MM.1S (cell line): ENCODE measurements around the gene IFNL2.

Experiments used
- DNase-seq: peaks from one replicate; pipeline ENCODE4 v3.0.0-alpha.2; 2015
- H2AFZ ChIP-seq: fragments of 300-600 bp; sonication (generic); 2 replicates; pipeline ENCODE4 v1.6.0; 2016; ENCODE audit warnings: antibody characterized with exemption, low read length
- H3F3A ChIP-seq: fragments of 300-600 bp; sonication (generic); 2 replicates; pipeline ENCODE4 v1.6.1; 2016; ENCODE audit warnings: mild to moderate bottlenecking, antibody characterized with exemption, low read length, moderate library complexity, mixed read lengths; ENCODE audit not compliant: insufficient read depth
- H3K27ac ChIP-seq: fragments of 300-600 bp; sonication (generic); 2 replicates; pipeline ENCODE4 v1.5.1; 2016; ENCODE audit warnings: mild to moderate bottlenecking, low read length
- H3K27me3 ChIP-seq: fragments of 300-600 bp; sonication (generic); replicated peaks from 2 replicates; pipeline ENCODE4 v1.6.0; 2016; ENCODE audit warnings: low read length; ENCODE audit not compliant: insufficient read depth
- H3K36me3 ChIP-seq: fragments of 300-600 bp; sonication (generic); replicated peaks from 2 replicates; pipeline ENCODE4 v1.6.1; 2016; ENCODE audit warnings: mild to moderate bottlenecking, low read length, mixed read lengths; ENCODE audit not compliant: insufficient read depth
- H3K4me1 ChIP-seq: fragments of 300-600 bp; sonication (generic); 2 replicates; pipeline ENCODE4 v1.6.1; 2016; ENCODE audit warnings: low read length, mixed read lengths
- H3K4me2 ChIP-seq: fragments of 300-600 bp; sonication (generic); 2 replicates; pipeline ENCODE4 v1.6.0; 2016; ENCODE audit warnings: low read depth, low read length
- H3K4me3 ChIP-seq: fragments of 300-600 bp; sonication (generic); 2 replicates; pipeline ENCODE4 v1.5.1; 2016; ENCODE audit warnings: low read length, mixed read lengths
- H3K79me2 ChIP-seq: fragments of 300-600 bp; sonication (generic); 2 replicates; pipeline ENCODE4 v1.6.1; 2016; ENCODE audit warnings: mixed run types, low read length, mixed read lengths
- H3K9ac ChIP-seq: fragments of 300-600 bp; sonication (generic); 2 replicates; pipeline ENCODE4 v1.6.1; 2016; ENCODE audit warnings: low read length, mixed read lengths
- H3K9me2 ChIP-seq: fragments of 300-600 bp; sonication (generic); replicated peaks from 2 replicates; pipeline ENCODE4 v1.6.1; 2016; ENCODE audit warnings: mild to moderate bottlenecking, low read length, mixed read lengths; ENCODE audit not compliant: insufficient read depth
- H3K9me3 ChIP-seq: fragments of 300-600 bp; sonication (generic); replicated peaks from 2 replicates; pipeline ENCODE4 v1.6.1; 2016; ENCODE audit warnings: mild to moderate bottlenecking, low read length, mixed read lengths; ENCODE audit not compliant: insufficient read depth
- H4K20me1 ChIP-seq: fragments of 300-600 bp; sonication (generic); 2 replicates; pipeline ENCODE4 v1.6.1; 2016; ENCODE audit warnings: mild to moderate bottlenecking, low read length, moderate library complexity, mixed read lengths; ENCODE audit not compliant: insufficient read depth
- CTCF ChIP-seq: fragments of 300-600 bp; sonication (generic); IDR thresholded peaks from 2 replicates; pipeline ENCODE4 v1.5.1; 2016; ENCODE audit warnings: antibody characterized with exemption, low read length, mixed read lengths
- EZH2 ChIP-seq: fragments of 300-600 bp; sonication (generic); optimal IDR thresholded peaks from 2 replicates; pipeline ENCODE3; 2017; ENCODE audit warnings: low read depth, mild to moderate bottlenecking, antibody characterized with exemption, low read length, mixed read lengths
- EZH2phosphoT487 ChIP-seq: fragments of 300-600 bp; sonication (generic); IDR thresholded peaks from 2 replicates; pipeline ENCODE4 v1.6.1; 2018; ENCODE audit warnings: antibody characterized with exemption, low read length

The IFNL2 gene

GRCh38 chr19:39230096-39230764, 38.0 kb upstream of the IFNL2 start:
- no peak for TF ChIP-seq EZH2phosphoT487
- no peak for TF ChIP-seq EZH2
- TF ChIP-seq CTCF, result no peak
- H3K27me3 ChIP-seq, result peaks cover 61% of the 10 kb centered on the region

DNA sequence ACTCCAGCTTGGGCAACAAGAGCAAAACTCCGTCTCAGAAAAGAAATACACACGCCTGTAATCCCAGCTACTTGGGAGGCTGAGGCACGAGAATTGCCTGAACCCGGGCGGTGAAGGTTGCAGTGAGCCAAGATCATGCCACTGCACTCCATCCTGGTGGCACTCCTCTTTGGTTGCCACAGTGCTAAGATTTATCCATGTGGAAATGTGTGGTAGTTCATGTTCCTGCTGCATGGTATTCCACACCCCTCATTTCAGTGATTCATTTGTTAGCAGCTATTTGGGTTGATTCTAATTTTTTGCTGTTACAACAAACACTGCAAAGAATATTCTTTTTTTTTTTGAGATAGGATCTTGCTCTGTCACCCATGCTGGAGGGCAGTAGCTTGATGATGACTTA, 35.5 kb upstream of the IFNL2 start:
- Histone ChIP-seq H3K4me1 (no peaks in the 10 kb centered on the region), H4K20me1 (no peaks in the 10 kb centered on the region), H3K9ac (no peak overlapping the region), H2AFZ (no peak overlapping the region), H3F3A (no peaks in the 10 kb centered on the region), H3K4me2 (no peak overlapping the region), H3K27me3 (peaks cover 58% of the 10 kb centered on the region), H3K9me2 (no peaks in the 10 kb centered on the region), H3K79me2 (no peaks in the 10 kb centered on the region), H3K4me3 (no peak overlapping the region), H3K9me3 (no peaks in the 10 kb centered on the region), H3K36me3 (no peaks in the 10 kb centered on the region), H3K27ac (no peak overlapping the region)
- no peak for TF ChIP-seq CTCF
- TF ChIP-seq EZH2, result no peak
- DNase-seq, result no peak

More at GRCh38 chr19:39230096-39230764, 38.0 kb upstream of the IFNL2 start:
- H2AFZ ChIP-seq, result no peak overlapping the region
- no peak overlapping the region for H3K27ac ChIP-seq
- no peaks in the 10 kb centered on the region for H3K9me2 ChIP-seq
- no peak overlapping the region for H3K4me3 ChIP-seq
- no peaks in the 10 kb centered on the region for H3K4me1 ChIP-seq
- no peak overlapping the region for H3K9ac ChIP-seq
- H3F3A ChIP-seq, result no peaks in the 10 kb centered on the region
- no peak overlapping the region for H3K4me2 ChIP-seq
- no peaks in the 10 kb centered on the region for H4K20me1 ChIP-seq
- H3K36me3 ChIP-seq, result no peaks in the 10 kb centered on the region
- H3K9me3 ChIP-seq, result no peaks in the 10 kb centered on the region
- no peaks in the 10 kb centered on the region for H3K79me2 ChIP-seq
- DNase-seq, result no peak

GRCh38 chr19:39236527-39236926, 31.7 kb upstream of the IFNL2 start:
- Histone ChIP-seq H3K4me3 (no peak overlapping the region), H2AFZ (no peak overlapping the region), H3K27ac (no peak overlapping the region), H3K4me1 (peaks cover 4% of the 10 kb centered on the region; the same call in 1 of the 2 replicates), H4K20me1 (no peaks in the 10 kb centered on the region), H3K36me3 (no peaks in the 10 kb centered on the region), H3K79me2 (no peaks in the 10 kb centered on the region), H3K4me2 (no peak overlapping the region), H3K9me2 (no peaks in the 10 kb centered on the region), H3K27me3 (peaks cover 64% of the 10 kb centered on the region), H3K9ac (no peak overlapping the region), H3F3A (no peaks in the 10 kb centered on the region), H3K9me3 (no peaks in the 10 kb centered on the region)
- TF ChIP-seq CTCF (no peak), EZH2phosphoT487 (no peak), EZH2 (no peak)
- no peak for DNase-seq
